Measurements from ENCODE around the gene RAD9A. TPM values are rescaled to one million over a fixed set of nuclear protein-coding genes. Genes with fewer than 3 reads are reported as not detected.

The RAD9A gene
- total and polyA plus RNA-seq, 9 of the 15 experiments (the other 6 are each of a cell fraction or from before 2014, with no cell fraction given), result 1.4 to 41.2 (median 16.1) TPM

DNA sequence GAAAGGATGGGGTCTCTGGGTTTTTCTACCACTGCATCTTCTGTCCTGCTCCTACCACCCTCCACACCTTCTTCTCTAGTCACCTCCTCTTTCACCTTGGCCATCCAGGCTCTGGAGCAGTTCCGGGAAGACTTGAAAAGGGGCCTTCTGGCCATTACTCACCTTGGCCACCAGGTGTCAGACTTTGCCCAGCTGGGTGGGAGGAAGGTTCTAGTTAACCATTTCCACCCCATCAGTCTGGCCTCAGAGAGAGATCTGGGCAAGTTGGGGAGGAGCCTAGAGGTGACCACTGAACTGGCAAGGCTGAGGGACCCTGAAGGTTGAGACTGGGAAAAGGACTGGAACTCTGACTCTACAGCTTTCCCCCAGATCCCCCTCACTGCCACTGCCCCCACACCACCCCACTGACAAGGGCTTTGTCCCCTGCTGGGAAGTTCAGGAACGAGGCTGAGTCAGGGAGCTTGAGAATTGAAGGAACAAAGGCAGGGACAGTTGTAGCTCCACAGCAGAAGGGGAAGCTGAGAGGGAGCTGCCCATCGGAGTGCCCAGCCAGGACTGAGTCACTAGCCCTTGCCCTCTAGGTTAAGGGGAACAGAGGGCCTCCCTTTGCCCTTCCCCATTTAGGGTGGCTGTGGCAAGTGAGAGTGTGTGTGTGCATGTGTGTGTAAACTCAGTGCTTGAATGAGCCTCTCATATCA lies 34.8 kb upstream of the RAD9A start (continued):
- TF ChIP-seq ZBTB40 (IDR thresholded peaks at IDR 0.05) (no peak), ZBTB40 (CRISPR knock-in tag; IDR thresholded peaks at IDR 0.05) (no peak), ZNF347 (CRISPR knock-in tag; IDR thresholded peaks at IDR 0.05; ENCODE audit: low read depth) (no peak), SAFB (IDR thresholded peaks at IDR 0.05; ENCODE audit: borderline replicate concordance, low read depth, low read length) (no peak), PRMT5 (CRISPR knock-in tag; IDR thresholded peaks at IDR 0.05) (no peak), MAFK (IDR thresholded peaks at IDR 0.05; ENCODE audit: low read length) (no peak), ETV1 (tag; conservative IDR thresholded peaks at IDR 0.05; ENCODE audit: low read depth) (peak; percentile 69), ZNF785 (CRISPR knock-in tag; IDR thresholded peaks at IDR 0.05) (no peak), HDAC8 (tag; IDR thresholded peaks at IDR 0.05) (no peak), HDAC6 (IDR thresholded peaks at IDR 0.05; ENCODE audit: low read depth, low read length) (no peak), NELFE (IDR thresholded peaks at IDR 0.05; ENCODE audit: insufficient read depth, insufficient read length) (no peak), CAMTA2 (CRISPR knock-in tag; conservative IDR thresholded peaks at IDR 0.05) (no peak), TCF3 (CRISPR knock-in tag; IDR thresholded peaks at IDR 0.05) (peak; percentile 13; the same call in 1 of the 2 replicates), ARHGAP35 (IDR thresholded peaks at IDR 0.05; ENCODE audit: partially characterized antibody) (no peak)
- TF ChIP-seq, protein P1, sequence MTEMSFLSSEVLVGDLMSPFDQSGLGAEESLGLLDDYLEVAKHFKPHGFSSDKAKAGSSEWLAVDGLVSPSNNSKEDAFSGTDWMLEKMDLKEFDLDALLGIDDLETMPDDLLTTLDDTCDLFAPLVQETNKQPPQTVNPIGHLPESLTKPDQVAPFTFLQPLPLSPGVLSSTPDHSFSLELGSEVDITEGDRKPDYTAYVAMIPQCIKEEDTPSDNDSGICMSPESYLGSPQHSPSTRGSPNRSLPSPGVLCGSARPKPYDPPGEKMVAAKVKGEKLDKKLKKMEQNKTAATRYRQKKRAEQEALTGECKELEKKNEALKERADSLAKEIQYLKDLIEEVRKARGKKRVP (CRISPR knock-in tag; IDR thresholded peaks at IDR 0.05), result no peak
- TF ChIP-seq, protein P2, sequence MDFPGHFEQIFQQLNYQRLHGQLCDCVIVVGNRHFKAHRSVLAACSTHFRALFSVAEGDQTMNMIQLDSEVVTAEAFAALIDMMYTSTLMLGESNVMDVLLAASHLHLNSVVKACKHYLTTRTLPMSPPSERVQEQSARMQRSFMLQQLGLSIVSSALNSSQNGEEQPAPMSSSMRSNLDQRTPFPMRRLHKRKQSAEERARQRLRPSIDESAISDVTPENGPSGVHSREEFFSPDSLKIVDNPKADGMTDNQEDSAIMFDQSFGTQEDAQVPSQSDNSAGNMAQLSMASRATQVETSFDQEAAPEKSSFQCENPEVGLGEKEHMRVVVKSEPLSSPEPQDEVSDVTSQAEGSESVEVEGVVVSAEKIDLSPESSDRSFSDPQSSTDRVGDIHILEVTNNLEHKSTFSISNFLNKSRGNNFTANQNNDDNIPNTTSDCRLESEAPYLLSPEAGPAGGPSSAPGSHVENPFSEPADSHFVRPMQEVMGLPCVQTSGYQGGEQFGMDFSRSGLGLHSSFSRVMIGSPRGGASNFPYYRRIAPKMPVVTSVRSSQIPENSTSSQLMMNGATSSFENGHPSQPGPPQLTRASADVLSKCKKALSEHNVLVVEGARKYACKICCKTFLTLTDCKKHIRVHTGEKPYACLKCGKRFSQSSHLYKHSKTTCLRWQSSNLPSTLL (IDR thresholded peaks at IDR 0.05), result no peak
